ENCODE data around the gene PTPRT. TPM values are rescaled to one million over a fixed set of nuclear protein-coding genes. Genes with fewer than 3 reads are reported as not detected.

PTPRT gene
- total RNA-seq, 2 donors from 2014 or later = 0.11 to 0.35 TPM

GRCh38 chr20:42368910-42369309 is 820.8 kb downstream of the PTPRT start:
- DNase-seq (ENCODE audit: low spot score) = no peak
- no peak for TF ChIP-seq CTCF (IDR thresholded peaks at IDR 0.05)
- no peaks in the 10 kb centered on the region for H3K4me1 ChIP-seq
- no peaks in the 10 kb centered on the region for H3K27me3 ChIP-seq
- H3K36me3 ChIP-seq = no peaks in the 10 kb centered on the region
- no peak overlapping the region for H3K4me3 ChIP-seq
- no peaks in the 10 kb centered on the region for H3K9me3 ChIP-seq
- no peak overlapping the region for H3K27ac ChIP-seq

GRCh38 chr20:42366626-42367025 is 823.1 kb downstream of the PTPRT start:
- Histone ChIP-seq H3K36me3 (no peaks in the 10 kb centered on the region), H3K27ac (no peak overlapping the region), H3K4me1 (no peaks in the 10 kb centered on the region), H3K27me3 (no peaks in the 10 kb centered on the region), H3K4me3 (no peak overlapping the region), H3K9me3 (no peaks in the 10 kb centered on the region)
- no peak for DNase-seq (ENCODE audit: low spot score)
- TF ChIP-seq CTCF (IDR thresholded peaks at IDR 0.05) = no peak

- H3K9me3 ChIP-seq = no peaks in the 10 kb centered on the region
- no peaks in the 10 kb centered on the region for H3K27me3 ChIP-seq
- H3K36me3 ChIP-seq = no peaks in the 10 kb centered on the region
- no peak overlapping the region for H3K4me3 ChIP-seq
- no peaks in the 10 kb centered on the region for H3K4me1 ChIP-seq
- no peak for DNase-seq (ENCODE audit: low spot score)
- no peak overlapping the region for H3K27ac ChIP-seq
- no peak for TF ChIP-seq CTCF (IDR thresholded peaks at IDR 0.05)
Observed at GRCh38 chr20:42364446-42364845, 825.3 kb downstream of the PTPRT start.

- TF ChIP-seq CTCF (IDR thresholded peaks at IDR 0.05) = no peak
- no peak for DNase-seq (ENCODE audit: low spot score)
- H3K4me3 ChIP-seq = no peak overlapping the region
- no peaks in the 10 kb centered on the region for H3K9me3 ChIP-seq
- no peaks in the 10 kb centered on the region for H3K4me1 ChIP-seq
- H3K27ac ChIP-seq = no peak overlapping the region
- no peaks in the 10 kb centered on the region for H3K36me3 ChIP-seq
- no peaks in the 10 kb centered on the region for H3K27me3 ChIP-seq
Observed at GRCh38 chr20:42361402-42361970, 828.2 kb downstream of the PTPRT start.

- H3K9me3 ChIP-seq = no peaks in the 10 kb centered on the region
- no peak overlapping the region for H3K4me3 ChIP-seq
- H3K36me3 ChIP-seq = no peaks in the 10 kb centered on the region
- H3K27me3 ChIP-seq = no peaks in the 10 kb centered on the region
- TF ChIP-seq CTCF (IDR thresholded peaks at IDR 0.05) = no peak
- H3K4me1 ChIP-seq = no peaks in the 10 kb centered on the region
- no peak overlapping the region for H3K27ac ChIP-seq
- DNase-seq (ENCODE audit: low spot score) = no peak
Observed at GRCh38 chr20:42360621-42361020, 829.1 kb downstream of the PTPRT start.

GRCh38 chr20:42359617-42360016 is 830.1 kb downstream of the PTPRT start:
- no peaks in the 10 kb centered on the region for H3K27me3 ChIP-seq
- no peaks in the 10 kb centered on the region for H3K9me3 ChIP-seq
- H3K4me1 ChIP-seq = no peaks in the 10 kb centered on the region
- TF ChIP-seq CTCF (IDR thresholded peaks at IDR 0.05) = no peak
- no peaks in the 10 kb centered on the region for H3K36me3 ChIP-seq
- no peak overlapping the region for H3K27ac ChIP-seq
- no peak for DNase-seq (ENCODE audit: low spot score)
- no peak overlapping the region for H3K4me3 ChIP-seq
